HEK293T (cell line): ENCODE results near the gene MMADHC.

ENCODE experiments used
- ARNT ChIP-seq: fragments of 450-650 bp; IDR thresholded peaks from 2 replicates; pipeline ENCODE4 v1.6.1; 2017; ENCODE audit warnings: mild to moderate bottlenecking
- BHLHE40 ChIP-seq: fragments of 450-650 bp; IDR thresholded peaks from 2 replicates; pipeline ENCODE4 v1.6.1; 2016; ENCODE audit warnings: mild to moderate bottlenecking, moderate library complexity, borderline replicate concordance
- HDGF ChIP-seq: fragments of 450-650 bp; IDR thresholded peaks from 2 replicates; pipeline ENCODE4 v1.6.1; 2017; ENCODE audit warnings: antibody characterized with exemption, borderline replicate concordance

GRCh38 chr2:149552830-149553229, 34.7 kb downstream of the MMADHC start:
- no peak for TF ChIP-seq ARNT
- TF ChIP-seq BHLHE40: no peak
- TF ChIP-seq HDGF: no peak
